ENCODE results near the gene LITAFD.

DNA sequence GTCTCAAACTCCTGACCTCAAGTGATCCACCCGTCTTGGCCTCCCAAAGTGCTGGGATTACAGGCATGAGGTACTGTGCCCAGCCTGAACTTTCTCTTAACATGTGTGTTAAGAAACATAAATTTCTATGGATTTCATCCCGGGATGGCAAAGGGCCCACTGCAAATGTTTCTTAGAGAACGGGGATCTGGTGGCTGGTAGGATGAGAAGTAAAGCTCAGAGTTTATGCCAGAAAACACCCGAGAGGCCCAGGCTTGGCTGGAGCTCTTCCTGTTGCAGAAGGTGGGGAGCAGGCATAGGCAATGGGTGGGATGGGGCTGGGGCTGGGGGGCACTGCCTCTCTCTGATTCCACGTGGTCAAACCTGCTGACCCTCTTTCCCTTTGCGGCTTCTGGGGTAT lies 7.8 kb upstream of the LITAFD start:
- TF ChIP-seq, protein P1, sequence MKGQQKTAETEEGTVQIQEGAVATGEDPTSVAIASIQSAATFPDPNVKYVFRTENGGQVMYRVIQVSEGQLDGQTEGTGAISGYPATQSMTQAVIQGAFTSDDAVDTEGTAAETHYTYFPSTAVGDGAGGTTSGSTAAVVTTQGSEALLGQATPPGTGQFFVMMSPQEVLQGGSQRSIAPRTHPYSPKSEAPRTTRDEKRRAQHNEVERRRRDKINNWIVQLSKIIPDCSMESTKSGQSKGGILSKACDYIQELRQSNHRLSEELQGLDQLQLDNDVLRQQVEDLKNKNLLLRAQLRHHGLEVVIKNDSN (IDR thresholded peaks at IDR 0.05; ENCODE audit: borderline replicate concordance, low read depth): no peak
- no peak for TF ChIP-seq RFX5 (IDR thresholded peaks at IDR 0.05; ENCODE audit: low read length)
- TF ChIP-seq RCOR1 (IDR thresholded peaks at IDR 0.05; ENCODE audit: low read length): no peak
